H7 (cell line): ENCODE results near the gene IL18RAP. TPM values are rescaled to one million over a fixed set of nuclear protein-coding genes. Genes with fewer than 3 reads are reported as not detected.

ENCODE experiments used
- DNase-seq: peaks from one replicate; pipeline ENCODE4 v3.0.0; 2012
- H3K27me3 ChIP-seq: 2 replicates; pipeline ENCODE4 v1.6.0; 2011; ENCODE audit warnings: mild to moderate bottlenecking, low read length; ENCODE audit not compliant: control insufficient read depth, insufficient read depth
- H3K36me3 ChIP-seq: replicated peaks from 2 replicates; pipeline ENCODE4 v1.5.1; 2011; ENCODE audit warnings: low read length; ENCODE audit not compliant: control insufficient read depth, insufficient read depth
- H3K4me3 ChIP-seq: 2 replicates; pipeline ENCODE4 v1.5.1; 2011; ENCODE audit warnings: low read depth, mild to moderate bottlenecking, control low read depth, low read length, moderate library complexity; ENCODE audit not compliant: insufficient read depth
- total RNA-seq: library from RNA; depleted of rRNA; stranded (reverse); fragments of >200 nt; shearing (Covaris generic); gene quantifications from 2 replicates; pipeline ENCODE4 v1.2.3, GENCODE V29; 2014

The IL18RAP gene
- total RNA-seq, 1 experiment from 2014 or later = not detected

DNA sequence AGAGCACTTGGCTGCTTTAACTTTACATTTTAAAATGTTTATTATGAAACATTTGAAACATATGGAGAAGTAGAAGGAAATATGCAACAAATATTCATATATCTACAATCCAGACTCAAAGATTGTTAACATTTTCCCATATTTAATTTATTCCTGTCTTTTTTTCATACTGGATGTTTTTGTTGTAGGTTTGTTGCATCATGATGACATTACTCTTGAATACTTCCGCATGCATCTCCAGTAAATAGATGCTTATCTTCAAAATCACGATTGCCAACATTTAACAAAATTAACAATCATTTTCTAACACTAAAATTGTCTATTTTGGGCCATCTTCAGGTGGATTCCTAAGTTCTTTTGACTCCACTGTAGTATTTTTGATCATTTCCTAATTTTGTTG, 21.1 kb upstream of the IL18RAP start:
- Histone ChIP-seq H3K36me3 (no peaks in the 10 kb centered on the region), H3K27me3 (no peaks in the 10 kb centered on the region; the same call in 1 of the 2 replicates), H3K4me3 (no peak overlapping the region)
- no peak for DNase-seq

DNA sequence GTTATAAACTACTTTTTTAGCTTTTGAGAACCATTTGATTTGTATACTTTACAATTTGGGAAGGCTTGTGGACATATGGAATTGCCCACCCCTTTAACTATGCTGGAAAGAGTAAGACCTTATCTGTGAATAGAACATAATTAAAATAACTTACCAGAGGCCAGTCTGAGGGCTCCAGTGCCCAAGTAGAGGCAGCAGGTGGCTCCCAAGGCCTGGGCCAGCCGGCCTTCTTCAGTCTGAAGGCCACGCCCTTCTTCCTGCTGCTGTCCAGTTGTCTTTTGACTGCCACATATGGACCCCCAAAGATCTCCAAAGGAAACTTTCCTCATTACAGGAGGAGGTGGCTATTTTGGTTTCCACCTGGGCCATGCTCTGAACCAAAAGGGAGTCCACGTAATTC, 12.0 kb upstream of the IL18RAP start:
- Histone ChIP-seq H3K27me3 (no peaks in the 10 kb centered on the region), H3K4me3 (no peak overlapping the region)
- no peak for DNase-seq

DNA sequence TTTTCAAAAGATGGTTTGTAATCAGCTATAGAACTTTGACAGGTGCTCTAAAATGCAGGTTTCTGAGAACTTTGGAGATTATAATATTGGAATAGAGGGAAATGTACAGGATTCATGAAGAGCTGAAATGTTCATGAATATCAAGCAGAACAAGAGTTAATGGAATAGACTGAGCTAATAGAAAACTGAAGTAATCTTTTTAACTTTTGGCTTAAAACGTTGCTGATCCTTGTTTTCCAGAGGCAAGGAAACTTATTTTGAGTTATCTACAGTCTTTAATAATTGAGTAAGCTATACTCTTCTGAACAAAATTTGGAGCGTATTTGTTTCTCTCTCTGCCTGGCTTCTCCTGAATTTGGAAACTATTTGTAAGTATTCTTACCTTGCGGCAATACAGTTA, 10.8 kb upstream of the IL18RAP start:
- H3K27me3 ChIP-seq = no peaks in the 10 kb centered on the region
- no peak for DNase-seq
- no peak overlapping the region for H3K4me3 ChIP-seq
- no peaks in the 10 kb centered on the region for H3K36me3 ChIP-seq

More for the DNA sequence above, 12.0 kb upstream of the IL18RAP start:
- no peaks in the 10 kb centered on the region for H3K36me3 ChIP-seq

DNA sequence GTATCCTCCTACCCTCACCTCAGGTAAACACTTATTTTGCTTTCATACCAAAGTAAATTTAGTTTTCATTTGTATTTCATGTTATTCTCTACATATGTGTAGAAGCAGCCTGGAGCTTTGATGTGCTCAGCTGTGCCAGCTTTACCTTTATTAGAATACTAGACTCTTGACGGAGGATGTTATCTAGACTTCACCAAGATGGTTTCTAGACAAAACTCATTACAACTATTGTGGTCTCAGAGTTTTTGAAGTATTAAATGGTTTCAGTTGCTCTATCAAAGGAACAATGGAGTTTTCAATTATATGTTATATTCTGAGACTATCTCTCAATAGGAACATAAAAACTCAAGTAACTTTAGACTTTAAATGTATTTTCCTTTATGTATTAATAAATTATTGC, 5.0 kb upstream of the IL18RAP start:
- Histone ChIP-seq H3K4me3 (no peak overlapping the region), H3K36me3 (no peaks in the 10 kb centered on the region), H3K27me3 (no peaks in the 10 kb centered on the region)
- no peak for DNase-seq

DNA sequence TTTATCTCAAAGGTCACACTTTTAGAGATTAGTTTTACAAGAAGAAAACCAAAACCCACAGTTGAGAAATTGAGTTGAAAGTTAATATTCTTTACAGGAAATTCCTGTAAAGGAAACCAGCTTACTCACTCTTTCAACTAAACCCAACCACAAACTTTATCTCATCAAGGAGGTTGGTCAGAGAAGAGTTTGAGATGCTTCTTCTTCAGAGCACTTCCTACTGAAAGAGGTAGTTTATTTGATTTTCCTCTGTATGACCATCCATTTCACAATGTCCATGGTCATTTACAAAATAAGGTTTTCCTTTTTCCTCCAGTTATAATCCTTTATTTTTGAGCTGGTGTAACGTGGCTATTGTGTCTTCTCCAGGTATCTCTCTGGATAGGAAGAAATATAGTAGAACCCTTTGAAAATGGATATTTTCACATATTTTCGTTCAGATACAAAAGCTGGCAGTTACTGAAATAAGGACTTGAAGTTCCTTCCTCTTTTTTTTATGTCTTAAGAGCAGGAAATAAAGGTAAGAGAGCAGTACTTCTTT, 4.5 kb upstream of the IL18RAP start:
- Histone ChIP-seq H3K36me3 (no peaks in the 10 kb centered on the region), H3K27me3 (no peaks in the 10 kb centered on the region), H3K4me3 (no peak overlapping the region)
- DNase-seq = no peak

DNA sequence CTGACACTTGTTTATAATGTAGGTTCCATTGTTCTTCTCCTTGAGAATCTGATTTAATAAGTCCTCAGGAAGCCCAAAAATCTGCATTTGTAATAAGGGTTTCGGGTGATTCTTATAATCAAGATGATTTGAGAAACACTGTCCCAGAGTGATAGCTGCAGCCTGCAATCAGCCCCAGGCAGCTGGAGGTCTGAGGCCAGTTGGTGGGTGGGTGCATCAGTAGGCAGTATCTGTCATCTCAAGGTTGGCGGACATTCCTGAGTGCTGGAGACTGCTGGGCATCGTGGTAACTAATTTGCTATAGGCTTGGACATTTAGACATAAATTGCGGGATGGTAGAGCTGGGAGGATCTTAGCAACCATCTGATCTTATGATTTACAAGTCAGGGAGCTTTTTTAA, 2.7 kb upstream of the IL18RAP start:
- DNase-seq = no peak
- H3K36me3 ChIP-seq = no peaks in the 10 kb centered on the region
- H3K27me3 ChIP-seq = no peaks in the 10 kb centered on the region
- H3K4me3 ChIP-seq = no peak overlapping the region

DNA sequence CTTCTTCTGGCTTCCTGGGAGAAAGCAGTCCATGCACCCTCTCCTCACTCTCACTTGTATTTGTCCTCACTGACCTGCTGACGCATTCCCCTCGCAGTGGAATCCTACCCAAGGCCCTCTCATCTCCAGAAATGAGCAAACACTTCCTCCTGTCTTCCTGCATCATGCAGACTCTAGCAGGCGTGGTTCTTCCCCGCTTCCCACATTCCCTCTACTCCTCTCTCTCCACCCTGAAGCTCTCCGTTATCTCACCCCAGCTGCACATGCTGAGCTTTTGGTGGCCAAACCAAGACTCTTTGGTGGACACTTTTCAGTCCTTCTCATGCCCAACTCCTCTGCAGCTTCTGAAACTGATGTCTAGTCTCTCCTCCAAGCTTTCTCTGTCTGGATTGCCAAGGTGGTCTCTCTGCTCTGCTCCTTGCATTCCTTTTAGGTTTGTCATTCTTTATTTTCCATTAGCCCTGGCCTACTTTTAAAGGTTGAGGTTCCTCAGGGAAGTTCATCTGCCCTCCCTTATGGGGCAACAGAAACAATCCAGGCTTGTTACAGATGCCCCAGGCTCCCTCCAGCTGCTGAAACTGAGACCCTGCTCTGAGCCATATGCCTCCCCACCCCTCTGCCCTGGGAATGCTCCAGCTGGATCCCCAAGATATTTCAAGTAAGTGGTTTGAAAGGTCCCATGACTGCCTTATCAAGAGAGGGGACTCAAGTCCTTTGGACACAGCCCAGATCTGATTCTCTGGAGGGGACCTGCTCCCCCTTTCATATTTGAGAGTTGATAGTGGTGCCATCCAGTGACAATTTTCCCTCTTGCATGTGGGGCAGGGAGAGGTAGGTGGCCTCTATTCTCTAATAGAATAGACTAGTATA, 835 bp upstream of the IL18RAP start:
- no peak for DNase-seq
- H3K4me3 ChIP-seq = no peak overlapping the region
- no peaks in the 10 kb centered on the region for H3K36me3 ChIP-seq
- H3K27me3 ChIP-seq = no peaks in the 10 kb centered on the region

DNA sequence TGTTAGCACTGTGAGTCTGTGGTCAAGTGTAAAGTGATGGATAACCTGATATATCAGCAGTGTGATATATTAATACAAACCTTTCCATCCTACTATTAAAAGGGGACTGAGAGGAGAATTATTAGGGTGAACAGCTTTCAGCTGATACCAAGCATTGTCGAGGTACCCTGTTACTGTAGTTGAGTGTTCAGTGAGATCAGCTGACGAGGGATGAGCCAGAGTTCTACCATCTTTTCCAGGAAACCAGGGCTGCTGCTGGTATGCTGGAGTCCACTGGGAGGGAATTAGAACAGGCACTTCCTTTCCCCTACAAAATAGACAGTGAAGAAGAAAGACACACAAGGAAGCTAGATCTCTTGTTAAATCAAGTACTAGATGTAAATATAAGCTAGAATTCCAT, 408 bp downstream of the IL18RAP start:
- no peak overlapping the region for H3K4me3 ChIP-seq
- H3K36me3 ChIP-seq = no peaks in the 10 kb centered on the region
- no peak for DNase-seq
- no peaks in the 10 kb centered on the region for H3K27me3 ChIP-seq

DNA sequence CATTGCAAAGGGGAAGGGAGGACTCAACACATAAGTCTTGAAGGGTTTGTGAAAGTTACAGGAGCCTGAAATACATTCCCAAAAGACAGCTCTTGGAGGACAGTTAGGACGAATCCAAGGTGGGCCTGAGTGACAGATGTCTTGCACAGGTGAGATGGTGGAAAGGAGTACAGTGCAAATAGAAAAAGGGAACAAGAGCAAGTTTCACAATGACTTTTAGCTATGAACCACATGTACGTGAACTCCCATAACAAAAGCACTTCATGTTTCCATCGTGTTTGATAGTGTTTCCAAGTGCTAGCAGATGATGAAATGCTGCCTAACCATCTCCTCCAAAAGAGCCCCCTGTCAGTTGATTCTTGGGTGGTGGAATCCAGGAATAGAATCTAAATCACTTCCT, 1.8 kb downstream of the IL18RAP start:
- H3K27me3 ChIP-seq = no peaks in the 10 kb centered on the region
- H3K36me3 ChIP-seq = no peaks in the 10 kb centered on the region
- DNase-seq = no peak
- H3K4me3 ChIP-seq = no peak overlapping the region

DNA sequence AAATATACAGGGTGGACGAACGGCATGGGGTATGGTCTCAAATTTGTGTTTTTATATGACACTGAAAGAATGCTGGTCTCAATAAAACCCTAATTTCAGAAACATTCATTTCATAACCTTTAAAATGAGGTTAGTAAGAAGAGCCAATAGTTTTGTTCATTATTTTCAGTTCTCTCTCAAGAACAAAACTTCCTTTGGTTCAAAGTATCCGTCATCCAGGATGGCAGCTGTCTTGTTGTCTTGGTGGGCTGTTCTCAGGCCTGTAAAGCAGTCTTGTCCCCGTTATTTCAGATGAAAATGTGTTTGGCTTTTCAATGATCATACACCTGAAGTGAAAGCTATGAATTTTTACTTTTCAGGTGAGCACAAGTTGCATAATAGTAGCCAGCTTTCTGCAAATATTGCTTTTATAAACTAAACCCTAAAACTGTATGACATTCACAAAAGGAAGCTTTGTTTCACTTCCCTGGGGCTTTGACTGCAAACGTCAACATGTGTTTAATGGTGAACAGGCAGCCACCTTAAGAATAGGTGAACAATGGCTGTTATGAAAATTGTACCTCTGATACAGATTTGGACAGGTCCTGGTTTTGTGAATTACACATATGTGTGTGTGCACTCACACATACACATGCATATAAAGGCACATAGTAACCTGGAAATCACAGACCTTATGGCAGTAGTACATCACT, 2.6 kb downstream of the IL18RAP start:
- H3K36me3 ChIP-seq = no peaks in the 10 kb centered on the region
- no peak overlapping the region for H3K4me3 ChIP-seq
- no peak for DNase-seq
- no peaks in the 10 kb centered on the region for H3K27me3 ChIP-seq

DNA sequence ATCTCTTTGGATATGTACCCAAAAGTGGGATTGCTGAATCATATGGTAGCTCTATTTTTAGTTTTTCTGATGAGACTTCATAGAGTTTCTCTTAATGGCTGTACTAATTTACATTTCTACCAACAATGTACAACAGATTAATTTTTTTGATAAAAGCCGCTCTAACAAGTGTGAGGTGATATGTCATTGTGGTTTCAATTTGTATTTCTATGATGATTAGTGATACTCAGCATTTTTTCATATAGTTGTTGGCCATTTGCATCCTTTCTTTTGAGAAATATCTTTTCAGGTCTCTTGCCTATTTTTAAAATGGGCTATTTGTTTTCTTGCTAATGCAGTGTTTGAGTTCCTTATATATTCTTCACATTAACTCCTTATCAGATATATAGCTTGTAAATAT, 4.3 kb downstream of the IL18RAP start:
- no peaks in the 10 kb centered on the region for H3K27me3 ChIP-seq
- H3K4me3 ChIP-seq = no peak overlapping the region
- no peak for DNase-seq
- no peaks in the 10 kb centered on the region for H3K36me3 ChIP-seq

DNA sequence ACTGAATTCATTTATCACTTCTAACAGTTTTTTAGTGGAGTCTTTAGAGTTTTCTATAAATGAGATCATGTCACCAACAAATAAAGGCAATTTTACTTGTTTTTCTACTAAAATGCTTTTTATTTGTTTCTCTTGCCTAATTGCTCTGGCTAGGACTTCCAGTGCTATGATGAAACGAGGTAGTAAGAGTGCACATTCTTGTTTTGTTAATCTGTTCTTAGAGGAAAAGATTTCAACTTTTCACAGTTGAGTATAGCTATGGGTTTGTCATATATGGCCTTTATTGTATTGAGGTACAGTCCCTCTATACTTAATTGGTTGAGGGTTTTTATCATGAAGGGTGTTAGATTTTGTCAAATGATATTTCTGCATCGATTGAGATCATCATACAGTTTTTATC, 5.6 kb downstream of the IL18RAP start:
- Histone ChIP-seq H3K4me3 (no peak overlapping the region), H3K27me3 (no peaks in the 10 kb centered on the region), H3K36me3 (no peaks in the 10 kb centered on the region)
- no peak for DNase-seq

DNA sequence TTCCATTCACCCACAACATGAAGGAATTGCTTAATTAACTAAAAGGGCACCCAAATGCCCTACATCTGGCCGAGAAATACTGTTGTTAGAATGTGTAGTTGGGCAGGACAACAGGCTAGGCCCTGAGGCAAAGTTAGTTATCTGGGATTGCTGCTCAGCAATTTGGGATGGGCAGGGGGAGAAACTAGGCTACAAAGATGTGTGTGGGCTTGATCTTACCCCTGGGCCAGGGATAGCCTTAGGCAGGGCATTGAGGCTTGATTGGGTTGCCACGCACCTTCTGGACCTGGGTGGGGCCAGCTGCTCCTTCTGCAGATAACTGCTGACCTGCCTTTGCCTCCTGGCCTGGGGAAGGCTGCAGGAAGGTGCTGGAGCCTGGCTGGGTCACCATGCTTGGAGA, 9.4 kb downstream of the IL18RAP start:
- Histone ChIP-seq H3K36me3 (no peaks in the 10 kb centered on the region), H3K4me3 (no peak overlapping the region), H3K27me3 (no peaks in the 10 kb centered on the region)
- no peak for DNase-seq

DNA sequence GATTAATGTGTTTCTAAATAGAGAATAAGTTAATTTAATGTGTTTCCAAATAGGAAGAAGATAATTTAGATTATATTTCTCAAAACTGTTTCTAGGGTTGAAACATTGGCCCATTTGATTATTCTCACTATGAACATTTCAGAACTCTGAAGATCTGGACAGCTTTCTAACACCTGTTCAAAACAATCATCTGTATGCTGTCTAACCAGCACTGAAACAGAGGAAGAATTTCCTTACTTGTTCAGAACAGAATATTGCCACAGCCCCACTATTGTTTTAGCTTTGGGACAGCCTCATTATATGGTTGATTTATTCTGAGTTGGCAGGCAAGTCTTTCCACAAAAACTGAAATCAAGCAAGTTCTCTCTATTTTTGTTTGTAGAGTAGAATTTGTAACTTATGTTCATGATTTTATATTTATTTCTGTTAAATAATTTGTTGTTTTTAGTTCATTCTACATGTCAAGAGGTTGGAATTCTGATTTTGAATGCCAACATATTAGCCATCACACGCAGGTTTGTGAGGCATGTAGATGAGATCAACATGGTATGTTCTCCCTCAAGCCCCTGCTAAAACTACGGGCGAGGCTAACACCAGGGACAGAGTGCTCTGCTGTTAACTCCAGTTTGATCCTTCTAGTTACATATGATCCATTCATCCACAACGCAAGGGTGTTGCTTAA, 11.2 kb downstream of the IL18RAP start:
- Histone ChIP-seq H3K36me3 (no peaks in the 10 kb centered on the region), H3K27me3 (no peaks in the 10 kb centered on the region), H3K4me3 (no peak overlapping the region)
- no peak for DNase-seq
